ENCODE results near the gene RTL10.

The RTL10 gene

DNA sequence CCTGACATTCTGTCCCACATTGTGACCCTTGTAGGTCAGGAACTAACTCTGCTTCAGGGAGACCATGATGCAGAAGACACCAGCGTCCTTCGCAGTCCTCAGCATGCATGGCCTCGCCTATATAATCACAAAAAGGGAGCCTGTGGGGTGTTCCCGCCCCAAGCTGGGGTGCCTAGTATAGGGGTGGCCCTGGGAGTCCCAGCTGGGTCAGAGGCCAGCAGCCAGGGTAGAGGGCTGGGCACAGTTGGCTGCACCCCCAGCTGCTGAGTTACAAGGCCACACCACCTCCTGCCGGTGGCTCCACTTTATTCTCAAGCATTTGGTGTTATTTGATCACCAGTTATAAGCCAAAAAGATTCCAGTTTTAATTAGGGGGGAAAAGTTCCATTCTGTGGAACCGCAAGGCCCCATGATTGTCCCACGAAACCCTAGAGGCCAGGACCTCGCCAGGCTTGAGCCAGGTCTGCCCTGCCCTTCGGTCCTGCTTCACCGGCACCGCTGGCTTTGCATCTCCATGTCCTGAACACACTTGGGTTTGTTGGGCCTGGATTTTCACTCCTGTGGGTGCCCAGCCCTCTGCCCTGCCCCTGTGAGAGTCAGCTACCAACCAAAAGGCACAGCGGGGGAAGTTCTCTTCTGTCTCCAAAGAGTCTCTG, 15.0 kb upstream of the RTL10 start:
- no peak overlapping the region for H3K27ac ChIP-seq
- no peak for TF ChIP-seq ZFX (IDR thresholded peaks at IDR 0.05)
- TF ChIP-seq, protein P1, sequence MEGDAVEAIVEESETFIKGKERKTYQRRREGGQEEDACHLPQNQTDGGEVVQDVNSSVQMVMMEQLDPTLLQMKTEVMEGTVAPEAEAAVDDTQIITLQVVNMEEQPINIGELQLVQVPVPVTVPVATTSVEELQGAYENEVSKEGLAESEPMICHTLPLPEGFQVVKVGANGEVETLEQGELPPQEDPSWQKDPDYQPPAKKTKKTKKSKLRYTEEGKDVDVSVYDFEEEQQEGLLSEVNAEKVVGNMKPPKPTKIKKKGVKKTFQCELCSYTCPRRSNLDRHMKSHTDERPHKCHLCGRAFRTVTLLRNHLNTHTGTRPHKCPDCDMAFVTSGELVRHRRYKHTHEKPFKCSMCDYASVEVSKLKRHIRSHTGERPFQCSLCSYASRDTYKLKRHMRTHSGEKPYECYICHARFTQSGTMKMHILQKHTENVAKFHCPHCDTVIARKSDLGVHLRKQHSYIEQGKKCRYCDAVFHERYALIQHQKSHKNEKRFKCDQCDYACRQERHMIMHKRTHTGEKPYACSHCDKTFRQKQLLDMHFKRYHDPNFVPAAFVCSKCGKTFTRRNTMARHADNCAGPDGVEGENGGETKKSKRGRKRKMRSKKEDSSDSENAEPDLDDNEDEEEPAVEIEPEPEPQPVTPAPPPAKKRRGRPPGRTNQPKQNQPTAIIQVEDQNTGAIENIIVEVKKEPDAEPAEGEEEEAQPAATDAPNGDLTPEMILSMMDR (conservative IDR thresholded peaks at IDR 0.05): no peak

DNA sequence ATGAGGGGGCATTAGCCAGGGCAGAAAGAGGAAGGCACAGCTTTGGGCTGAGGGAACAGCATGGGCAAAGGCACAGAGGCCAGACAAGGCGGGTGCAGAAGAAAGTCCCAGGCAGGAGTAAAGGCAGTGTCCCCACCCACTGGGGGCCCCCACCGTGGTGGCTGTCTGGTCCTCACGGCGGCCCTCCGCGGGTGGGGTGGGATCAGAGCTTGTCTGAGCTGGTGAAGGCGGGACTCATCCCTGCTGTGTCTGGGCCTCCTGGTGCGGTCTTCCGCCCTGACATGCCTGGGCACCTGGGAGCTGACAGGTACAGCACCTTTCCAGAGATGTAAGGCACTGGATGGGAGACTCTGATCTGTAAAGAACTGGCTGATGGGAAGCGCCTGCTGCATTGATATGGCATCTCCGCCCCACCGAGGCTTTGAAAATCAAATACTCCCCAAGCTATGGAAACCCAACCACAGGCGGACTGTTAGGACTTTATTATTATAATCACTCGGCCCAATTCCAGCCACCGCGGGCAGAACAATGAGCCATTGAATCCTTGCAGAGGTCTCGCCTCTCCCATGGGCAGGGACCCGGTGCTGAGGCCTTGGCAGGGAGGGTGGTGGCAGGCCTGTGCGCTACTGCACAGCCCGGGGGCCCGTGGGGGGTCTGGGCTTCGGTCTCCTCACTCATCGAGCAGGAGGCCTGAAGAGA, 14.2 kb upstream of the RTL10 start:
- TF ChIP-seq, protein P1 (conservative IDR thresholded peaks at IDR 0.05): no peak
- TF ChIP-seq ZFX (IDR thresholded peaks at IDR 0.05): no peak
- no peak overlapping the region for H3K27ac ChIP-seq

GRCh38 chr22:19868333-19868732, 13.7 kb upstream of the RTL10 start:
- no peak overlapping the region for H3K27ac ChIP-seq
- TF ChIP-seq, protein P1 (conservative IDR thresholded peaks at IDR 0.05): no peak
- no peak for TF ChIP-seq ZFX (IDR thresholded peaks at IDR 0.05)

GRCh38 chr22:19867617-19868016, 12.9 kb upstream of the RTL10 start:
- H3K27ac ChIP-seq: no peak overlapping the region
- no peak for TF ChIP-seq ZFX (IDR thresholded peaks at IDR 0.05)
- TF ChIP-seq, protein P1 (conservative IDR thresholded peaks at IDR 0.05): no peak

DNA sequence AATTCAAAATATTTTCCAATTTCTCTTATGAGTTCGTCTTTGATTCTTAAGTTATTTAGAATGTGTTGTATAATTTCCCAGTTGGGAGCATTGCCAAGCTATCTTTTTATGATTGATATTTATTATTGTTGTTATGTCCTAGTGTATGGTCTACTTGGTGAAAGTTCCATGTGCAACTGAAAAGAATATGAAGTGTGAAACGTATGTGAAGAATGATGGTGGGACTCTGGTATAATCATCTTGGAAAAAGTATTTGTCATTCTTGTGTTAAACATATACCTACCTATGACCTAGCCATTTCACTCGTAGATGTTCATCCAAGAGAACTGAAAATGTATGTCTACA, 12.0 kb upstream of the RTL10 start:
- H3K27ac ChIP-seq: no peak overlapping the region
- no peak for TF ChIP-seq ZFX (IDR thresholded peaks at IDR 0.05)
- TF ChIP-seq, protein P1 (conservative IDR thresholded peaks at IDR 0.05): no peak

DNA sequence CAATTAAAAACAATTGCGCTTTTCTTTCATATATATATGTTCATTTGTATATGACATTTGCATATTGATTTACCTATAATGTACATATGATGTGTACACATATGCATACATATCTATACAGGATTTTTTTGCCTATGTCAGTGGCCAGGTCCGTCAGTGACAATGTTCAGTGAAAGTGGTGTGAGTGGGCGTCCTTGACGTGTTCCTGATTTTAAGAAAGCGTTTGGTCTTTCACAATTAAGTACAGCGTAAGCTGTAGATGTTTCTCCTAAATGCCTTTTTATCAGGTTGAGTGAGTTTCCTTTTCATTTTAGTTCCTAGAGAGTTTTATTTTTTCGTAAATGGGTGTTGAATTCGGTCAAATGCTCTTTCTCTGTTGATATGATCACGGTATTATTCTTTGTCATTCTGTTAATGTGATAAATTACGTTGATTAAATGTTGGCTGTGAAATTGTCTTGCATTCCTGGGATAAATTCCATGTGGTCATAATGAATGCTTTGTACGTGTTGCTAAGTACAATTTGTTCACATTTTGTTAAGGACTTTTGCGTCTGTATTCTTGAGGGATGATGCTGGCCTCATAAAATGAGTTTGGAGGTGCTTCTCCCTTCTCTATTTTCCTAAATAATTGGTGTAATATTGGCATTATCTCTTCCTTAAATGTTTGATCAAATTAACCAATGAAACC, 10.6 kb upstream of the RTL10 start:
- no peak overlapping the region for H3K27ac ChIP-seq
- TF ChIP-seq, protein P1 (conservative IDR thresholded peaks at IDR 0.05): no peak
- TF ChIP-seq ZFX (IDR thresholded peaks at IDR 0.05): no peak

GRCh38 chr22:19864538-19865106, 9.9 kb upstream of the RTL10 start:
- no peak overlapping the region for H3K27ac ChIP-seq
- no peak for TF ChIP-seq ZFX (IDR thresholded peaks at IDR 0.05)
- TF ChIP-seq, protein P1 (conservative IDR thresholded peaks at IDR 0.05): no peak
